Measurements from ENCODE around the gene DBX1. TPM values are rescaled to one million over a fixed set of nuclear protein-coding genes. Genes with fewer than 3 reads are reported as not detected.
A peak's percentile ranks its signal among the peaks of the same experiment; 100 is the strongest.

The DBX1 gene, protein sequence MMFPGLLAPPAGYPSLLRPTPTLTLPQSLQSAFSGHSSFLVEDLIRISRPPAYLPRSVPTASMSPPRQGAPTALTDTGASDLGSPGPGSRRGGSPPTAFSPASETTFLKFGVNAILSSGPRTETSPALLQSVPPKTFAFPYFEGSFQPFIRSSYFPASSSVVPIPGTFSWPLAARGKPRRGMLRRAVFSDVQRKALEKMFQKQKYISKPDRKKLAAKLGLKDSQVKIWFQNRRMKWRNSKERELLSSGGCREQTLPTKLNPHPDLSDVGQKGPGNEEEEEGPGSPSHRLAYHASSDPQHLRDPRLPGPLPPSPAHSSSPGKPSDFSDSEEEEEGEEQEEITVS
- total RNA-seq = not detected
- polyA plus RNA-seq (ENCODE audit: insufficient read depth, low read depth, low replicate concordance) = not detected
- long read RNA-seq, donor 1 = 0 reads
- long read RNA-seq, donor 2 = 0 reads
- long read RNA-seq, donor 3 = 0 reads
- long read RNA-seq, donor 4 = 0 reads
- long read RNA-seq, donor 5 = 0 reads
- long read RNA-seq, donor 6 = 0 reads
- long read RNA-seq, donor 7 = 0 reads
- long read RNA-seq, donor 8 = 0 reads
- long read RNA-seq, donor 9 = 0 reads
- long read RNA-seq, donor 10 = 0 reads

DNA sequence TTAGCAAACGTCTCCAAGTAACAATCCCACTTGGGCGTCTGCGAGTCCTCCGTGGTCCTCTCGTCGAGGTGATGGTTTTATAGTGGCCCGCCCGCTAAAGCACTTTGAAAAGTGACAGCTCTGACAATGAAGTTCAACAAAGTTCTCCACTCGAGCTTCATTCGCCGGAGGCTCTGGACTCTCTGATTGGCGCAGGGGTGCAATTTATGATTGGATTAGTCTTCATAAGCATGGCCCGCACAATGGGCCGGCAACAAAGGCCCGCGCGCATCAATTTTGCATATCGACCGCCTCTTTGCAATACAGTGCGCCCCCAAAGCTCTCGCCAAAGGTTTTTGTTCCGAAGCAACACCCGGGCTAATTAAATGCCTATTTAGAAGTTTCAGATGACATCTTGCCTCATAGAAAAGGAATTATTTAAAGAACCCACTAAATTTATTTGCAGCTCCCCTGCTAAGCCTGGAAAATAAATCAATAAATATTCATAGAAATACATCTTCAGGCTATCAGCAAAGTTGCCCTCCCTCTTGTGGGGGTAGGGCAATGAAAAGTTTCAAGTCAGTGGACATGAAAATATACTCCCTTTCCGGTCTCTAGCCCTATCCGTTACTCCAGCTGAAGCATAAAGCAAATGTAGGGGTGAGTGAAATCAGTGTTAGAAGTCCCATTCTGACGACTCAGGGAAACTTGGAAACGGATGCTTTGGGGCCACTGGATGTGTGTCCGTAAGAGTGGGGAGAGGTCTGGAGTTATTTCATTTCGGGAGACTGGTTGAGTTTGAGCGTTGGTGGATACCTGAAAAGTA, at the start of gene DBX1:
TSS of gene DBX1 (minus strand) at position 51 of the 805 bp plus-strand sequence. CDS start 151 bp downstream, outside the sequence.
- intact Hi-C loops (cut with DNase I) = no loop called here
- H3K27me3 ChIP-seq (ENCODE audit: control insufficient read depth, insufficient read depth, low read length) = peaks cover 76% of the 10 kb centered on the region
- DNase-seq (no peak), FAIRE-seq (no peak)
- TF ChIP-seq, protein P1, sequence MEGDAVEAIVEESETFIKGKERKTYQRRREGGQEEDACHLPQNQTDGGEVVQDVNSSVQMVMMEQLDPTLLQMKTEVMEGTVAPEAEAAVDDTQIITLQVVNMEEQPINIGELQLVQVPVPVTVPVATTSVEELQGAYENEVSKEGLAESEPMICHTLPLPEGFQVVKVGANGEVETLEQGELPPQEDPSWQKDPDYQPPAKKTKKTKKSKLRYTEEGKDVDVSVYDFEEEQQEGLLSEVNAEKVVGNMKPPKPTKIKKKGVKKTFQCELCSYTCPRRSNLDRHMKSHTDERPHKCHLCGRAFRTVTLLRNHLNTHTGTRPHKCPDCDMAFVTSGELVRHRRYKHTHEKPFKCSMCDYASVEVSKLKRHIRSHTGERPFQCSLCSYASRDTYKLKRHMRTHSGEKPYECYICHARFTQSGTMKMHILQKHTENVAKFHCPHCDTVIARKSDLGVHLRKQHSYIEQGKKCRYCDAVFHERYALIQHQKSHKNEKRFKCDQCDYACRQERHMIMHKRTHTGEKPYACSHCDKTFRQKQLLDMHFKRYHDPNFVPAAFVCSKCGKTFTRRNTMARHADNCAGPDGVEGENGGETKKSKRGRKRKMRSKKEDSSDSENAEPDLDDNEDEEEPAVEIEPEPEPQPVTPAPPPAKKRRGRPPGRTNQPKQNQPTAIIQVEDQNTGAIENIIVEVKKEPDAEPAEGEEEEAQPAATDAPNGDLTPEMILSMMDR (IDR thresholded peaks at IDR 0.05; ENCODE audit: borderline replicate concordance, extremely low read depth, insufficient read depth) = no peak
- peaks cover 0 to 7% (median 0%) of the 10 kb centered on the region in 3 donors for H3K4me1 ChIP-seq (ENCODE audit: control insufficient read depth in 2 of 3, insufficient read depth in 2 of 3, low read depth in 1 of 3, low read length in 3 of 3)
- no peak within 1 kb of the TSS for H3K27ac ChIP-seq (ENCODE audit: low read depth in 2 of 2, low read length in 2 of 2)
- H3K36me3 ChIP-seq (ENCODE audit: control insufficient read depth in 2 of 3, insufficient read depth in 3 of 3, low read length in 3 of 3) = no peaks in the 10 kb centered on the region
- no peaks in the 10 kb centered on the region for H3K9me3 ChIP-seq (ENCODE audit: control insufficient read depth in 2 of 3, insufficient read depth in 1 of 3, low read length in 3 of 3)
- H3K4me3 ChIP-seq (ENCODE audit: low read length in 3 of 3) = no peak within 1 kb of the TSS
- H3K9ac ChIP-seq (ENCODE audit: low read length in 3 of 3) = no peak within 1 kb of the TSS

DNA sequence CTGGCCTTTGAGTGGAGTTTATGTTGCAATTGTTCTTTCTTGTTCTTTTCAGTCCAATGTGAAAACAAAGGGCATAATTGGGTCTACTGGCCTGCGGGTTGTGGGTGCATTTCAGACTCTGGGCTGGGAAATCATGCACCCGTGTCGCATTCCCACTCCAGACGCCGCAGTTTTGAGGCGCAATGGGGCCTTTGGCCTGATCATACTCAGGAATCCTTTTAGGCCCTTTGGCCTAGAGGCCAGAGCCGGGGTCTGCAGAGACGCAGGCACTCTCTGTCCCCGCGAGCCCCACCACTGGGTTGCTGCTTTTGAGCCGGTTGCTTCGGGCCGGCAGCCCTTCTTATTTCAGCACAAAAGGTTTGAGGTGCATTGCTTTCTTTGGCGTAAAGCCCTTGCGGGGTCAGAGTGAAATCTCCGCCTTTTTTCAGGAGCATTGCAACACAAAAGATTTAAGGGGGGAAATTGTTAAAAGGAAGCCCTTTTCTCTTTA, 48.4 kb upstream of the DBX1 start:
- no peak overlapping the region for H3K4me3 ChIP-seq (ENCODE audit: low read length in 3 of 3)
- intact Hi-C loops (cut with DNase I) = no loop called here
- TF ChIP-seq, protein P1 (IDR thresholded peaks at IDR 0.05; ENCODE audit: borderline replicate concordance, extremely low read depth, insufficient read depth) = no peak
- no peaks in the 10 kb centered on the region for H3K36me3 ChIP-seq (ENCODE audit: control insufficient read depth in 2 of 3, insufficient read depth in 3 of 3, low read length in 3 of 3)
- FAIRE-seq (no peak), DNase-seq (peak in 1 of 5 donors; percentile 10)
- H3K4me1 ChIP-seq (ENCODE audit: control insufficient read depth in 2 of 3, insufficient read depth in 2 of 3, low read depth in 1 of 3, low read length in 3 of 3) = no peaks in the 10 kb centered on the region
- H3K9me3 ChIP-seq (ENCODE audit: control insufficient read depth in 2 of 3, insufficient read depth in 1 of 3, low read length in 3 of 3) = no peaks in the 10 kb centered on the region
- peaks cover 33% of the 10 kb centered on the region for H3K27me3 ChIP-seq (ENCODE audit: control insufficient read depth, insufficient read depth, low read length)
- no peak overlapping the region for H3K9ac ChIP-seq (ENCODE audit: low read length in 3 of 3)
- H3K27ac ChIP-seq (ENCODE audit: low read depth in 2 of 2, low read length in 2 of 2) = no peak overlapping the region

DNA sequence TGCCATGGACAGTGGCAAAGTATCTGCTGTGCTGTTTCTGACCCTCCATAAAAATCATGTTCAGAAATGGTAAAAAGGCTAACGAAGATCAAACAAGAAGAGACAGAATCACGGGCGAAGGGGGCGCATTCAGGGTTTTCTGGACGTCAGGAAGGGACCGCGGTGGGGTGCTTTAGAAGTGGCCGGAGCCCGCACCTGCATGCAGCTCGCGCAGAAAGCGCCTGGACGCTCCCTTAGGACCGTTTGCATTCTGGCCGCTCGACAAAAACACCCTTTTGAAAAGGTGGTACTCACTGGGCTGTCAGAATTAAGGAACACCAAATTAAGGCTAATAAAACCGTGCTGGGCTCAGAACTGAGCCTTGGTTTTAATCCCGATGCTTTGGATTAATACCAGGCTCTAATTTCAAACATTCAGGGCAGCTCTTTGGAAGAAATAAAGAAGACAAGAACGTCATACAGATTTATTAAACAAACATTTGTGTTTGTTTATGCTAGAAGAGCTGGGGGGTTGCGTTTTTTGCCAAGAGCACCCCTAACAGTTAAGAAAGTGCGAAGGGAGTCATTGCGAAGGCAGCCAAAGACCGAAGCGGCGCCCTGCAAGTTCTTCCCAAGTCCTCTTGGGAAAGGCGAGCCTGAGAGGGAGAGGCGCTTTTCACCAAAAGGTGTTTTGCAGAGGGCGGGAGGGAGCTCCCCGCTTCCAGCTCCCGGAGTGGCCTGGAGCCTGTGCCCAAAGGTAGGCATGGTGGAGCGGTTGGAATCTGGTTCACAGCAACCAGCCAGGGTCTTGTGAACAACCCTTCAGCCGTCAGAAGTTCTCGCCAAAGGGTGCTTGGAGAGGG, 47.7 kb upstream of the DBX1 start:
- H3K4me1 ChIP-seq (ENCODE audit: control insufficient read depth in 2 of 3, insufficient read depth in 2 of 3, low read depth in 1 of 3, low read length in 3 of 3) = no peaks in the 10 kb centered on the region
- H3K4me3 ChIP-seq (ENCODE audit: low read length in 3 of 3) = no peak overlapping the region
- no peak overlapping the region for H3K27ac ChIP-seq (ENCODE audit: low read depth in 2 of 2, low read length in 2 of 2)
- H3K9ac ChIP-seq (ENCODE audit: low read length in 3 of 3) = no peak overlapping the region
- intact Hi-C loops (cut with DNase I) = no loop called here
- DNase-seq (peak in 4 of 5 donors; percentile 11 to 65 (median 20)), FAIRE-seq (no peak)
- H3K27me3 ChIP-seq (ENCODE audit: control insufficient read depth, insufficient read depth, low read length) = peaks cover 33% of the 10 kb centered on the region
- H3K9me3 ChIP-seq (ENCODE audit: control insufficient read depth in 2 of 3, insufficient read depth in 1 of 3, low read length in 3 of 3) = no peaks in the 10 kb centered on the region
- no peaks in the 10 kb centered on the region for H3K36me3 ChIP-seq (ENCODE audit: control insufficient read depth in 2 of 3, insufficient read depth in 3 of 3, low read length in 3 of 3)
- TF ChIP-seq, protein P1 (IDR thresholded peaks at IDR 0.05; ENCODE audit: borderline replicate concordance, extremely low read depth, insufficient read depth) = no peak
